SU-DHL-6 (cell line): ENCODE results near the gene ANXA2.
"Not testable (repeated sequence)": the region's sequence is repeated elsewhere in the genome, so short reads cannot be mapped to it uniquely, and the experiment has no call there.

ENCODE experiments used
- H2AFZ ChIP-seq: fragments of 200-600 bp; sonication (generic); 2 replicates; pipeline ENCODE4 v1.6.1; 2014; ENCODE audit warnings: low read depth, mild to moderate bottlenecking, moderate library complexity, mixed read lengths, antibody characterized with exemption, low read length; ENCODE audit not compliant: severe bottlenecking
- H3F3A ChIP-seq: fragments of 200-600 bp; shearing (Covaris generic); 2 replicates; pipeline ENCODE4 v1.6.0; 2016; ENCODE audit warnings: antibody characterized with exemption, mild to moderate bottlenecking; ENCODE audit not compliant: insufficient read depth
- H3K27ac ChIP-seq: fragments of 200-600 bp; sonication (generic); 2 replicates; pipeline ENCODE4 v1.5.1; 2016; ENCODE audit warnings: low read depth, mild to moderate bottlenecking, low read length, moderate library complexity, mixed read lengths
- H3K27me3 ChIP-seq: fragments of 200-600 bp; sonication (generic), shearing (Covaris generic); 2 replicates; pipeline ENCODE4 v1.6.0; 2014; ENCODE audit warnings: mild to moderate bottlenecking, low read length
- H3K36me3 ChIP-seq: fragments of 200-600 bp; sonication (generic); 2 replicates; pipeline ENCODE4 v1.6.1; 2014; ENCODE audit warnings: mild to moderate bottlenecking, low read length, mixed read lengths
- H3K4me2 ChIP-seq: fragments of 300-600, 200-600 bp; shearing (Covaris generic), sonication (generic); 2 replicates; pipeline ENCODE4 v1.6.0; 2014; ENCODE audit warnings: low read length, low read depth, mild to moderate bottlenecking; ENCODE audit not compliant: poor library complexity, severe bottlenecking
- H3K4me3 ChIP-seq: fragments of 200-600 bp; sonication (generic); 2 replicates; pipeline ENCODE4 v1.5.1; 2014; ENCODE audit warnings: antibody characterized with exemption, low read length, mild to moderate bottlenecking, mixed read lengths; ENCODE audit not compliant: insufficient read depth, poor library complexity, severe bottlenecking
- H3K79me2 ChIP-seq: fragments of 200-600 bp; sonication (generic); 2 replicates; pipeline ENCODE4 v1.6.1; 2014; ENCODE audit warnings: mild to moderate bottlenecking, low read length, moderate library complexity; ENCODE audit not compliant: insufficient read depth
- H3K9ac ChIP-seq: fragments of 200-600 bp; sonication (generic); 2 replicates; pipeline ENCODE4 v1.7.0; 2014; ENCODE audit warnings: mild to moderate bottlenecking, low read length
- H3K9me2 ChIP-seq: fragments of 200-600 bp; sonication (generic); replicated peaks from 2 replicates; pipeline ENCODE4 v1.6.1; 2014; ENCODE audit warnings: low read length; ENCODE audit not compliant: insufficient read depth
- H3K9me3 ChIP-seq: fragments of 200-600 bp; sonication (generic); 2 replicates; pipeline ENCODE4 v1.6.1; 2014; ENCODE audit warnings: low read length, mixed read lengths; ENCODE audit not compliant: insufficient read depth
- H4K20me1 ChIP-seq: fragments of 200-600 bp; sonication (generic); 2 replicates; pipeline ENCODE4 v1.6.1; 2014; ENCODE audit warnings: low read depth, mild to moderate bottlenecking, antibody characterized with exemption, low read length, moderate library complexity, mixed read lengths
- CTCF ChIP-seq: fragments of 200-600 bp; sonication (generic); IDR thresholded peaks from one replicate; pipeline ENCODE4 v1.5.1; 2017; ENCODE audit warnings: antibody characterized with exemption, mild to moderate bottlenecking, low read length, moderate library complexity; ENCODE audit not compliant: insufficient read depth, poor library complexity, severe bottlenecking
- EZH2phosphoT487 ChIP-seq: fragments of 200-600 bp; sonication (generic), shearing (Covaris generic); conservative IDR thresholded peaks from 2 replicates; pipeline ENCODE4 v1.6.1; 2018; ENCODE audit warnings: mild to moderate bottlenecking, antibody characterized with exemption, low read length, moderate library complexity, mixed read lengths

The ANXA2 gene

DNA sequence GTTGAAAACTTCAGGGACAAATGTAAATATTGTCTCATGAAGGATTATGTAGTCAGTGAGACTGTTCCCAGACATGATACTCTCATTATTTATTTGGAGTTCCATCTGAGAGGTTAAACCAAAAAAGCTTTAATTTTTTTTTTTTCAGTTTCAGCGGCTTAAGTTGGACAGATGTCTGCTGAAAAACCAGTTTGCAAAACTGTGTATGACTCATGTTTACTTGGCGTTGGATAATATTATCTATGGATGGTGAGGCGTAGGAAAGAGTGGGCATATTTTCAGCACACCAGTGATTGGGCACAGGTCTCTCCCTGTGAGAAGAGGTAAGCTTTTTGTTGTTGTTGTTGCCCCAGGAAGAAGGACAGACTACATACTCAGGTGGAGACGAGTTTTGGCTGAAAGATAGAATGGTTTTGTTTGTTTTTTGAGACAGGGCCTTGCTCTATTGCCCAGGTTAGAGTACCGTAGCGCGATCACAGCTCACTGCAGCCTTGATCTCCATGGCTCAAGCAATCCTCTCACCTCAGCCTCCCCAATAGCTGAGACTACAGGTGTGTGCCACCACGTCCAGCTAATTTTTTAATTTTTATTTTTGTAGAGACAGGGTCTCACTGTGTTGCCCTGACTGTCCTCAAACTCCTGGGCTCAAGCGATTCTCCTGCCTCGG, 16.4 kb upstream of the ANXA2 start:
- no peak overlapping the region for H2AFZ ChIP-seq
- H3K9me2 ChIP-seq, result no peaks in the 10 kb centered on the region
- H3K9me3 ChIP-seq, result no peaks in the 10 kb centered on the region
- H3K4me3 ChIP-seq, result no peak overlapping the region
- no peak overlapping the region for H3K9ac ChIP-seq
- no peak for TF ChIP-seq CTCF
- no peak for TF ChIP-seq EZH2phosphoT487
- H4K20me1 ChIP-seq, result no peaks in the 10 kb centered on the region
- no peaks in the 10 kb centered on the region for H3K36me3 ChIP-seq
- H3K4me2 ChIP-seq, result no peak overlapping the region
- H3K27me3 ChIP-seq, result no peaks in the 10 kb centered on the region
- no peaks in the 10 kb centered on the region for H3F3A ChIP-seq
- H3K27ac ChIP-seq, result no peak overlapping the region
- H3K79me2 ChIP-seq, result no peaks in the 10 kb centered on the region

DNA sequence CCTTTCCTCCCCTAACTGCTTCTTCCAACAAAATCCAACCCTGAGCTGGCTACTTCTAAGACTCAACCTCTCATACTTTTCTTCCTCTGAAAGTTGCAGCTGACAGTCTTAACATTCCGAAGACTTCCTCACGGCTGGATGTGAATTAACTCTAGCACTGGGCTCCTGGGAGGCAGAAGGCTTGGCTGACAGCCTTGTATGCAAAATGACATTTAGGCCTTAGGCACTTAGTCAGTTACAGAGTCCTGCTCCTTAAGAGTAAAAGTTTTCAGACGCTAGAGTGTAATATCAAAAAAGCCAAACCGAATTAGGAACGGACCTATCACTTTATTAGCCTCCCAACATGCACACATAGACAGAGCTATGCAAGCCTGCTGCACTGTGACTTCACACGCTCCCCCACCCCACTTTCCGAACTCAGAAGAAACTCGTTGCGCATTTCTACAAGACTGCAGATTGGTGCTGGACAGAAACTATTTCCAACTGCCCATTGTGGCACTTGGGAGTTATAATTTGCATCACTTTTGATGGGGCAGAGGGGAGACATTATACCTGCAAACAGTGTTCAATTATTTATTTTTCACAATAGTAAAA, 15.5 kb upstream of the ANXA2 start:
- H2AFZ ChIP-seq, result no peak overlapping the region
- no peaks in the 10 kb centered on the region for H3K9me3 ChIP-seq
- H3K9ac ChIP-seq, result no peak overlapping the region
- H3K27me3 ChIP-seq, result no peaks in the 10 kb centered on the region
- no peak for TF ChIP-seq EZH2phosphoT487
- TF ChIP-seq CTCF, result no peak
- H3K4me2 ChIP-seq, result no peak overlapping the region
- H4K20me1 ChIP-seq, result no peaks in the 10 kb centered on the region
- H3K9me2 ChIP-seq, result no peaks in the 10 kb centered on the region
- no peak overlapping the region for H3K4me3 ChIP-seq
- no peaks in the 10 kb centered on the region for H3K79me2 ChIP-seq
- no peaks in the 10 kb centered on the region for H3F3A ChIP-seq
- no peak overlapping the region for H3K27ac ChIP-seq
- H3K36me3 ChIP-seq, result no peaks in the 10 kb centered on the region

DNA sequence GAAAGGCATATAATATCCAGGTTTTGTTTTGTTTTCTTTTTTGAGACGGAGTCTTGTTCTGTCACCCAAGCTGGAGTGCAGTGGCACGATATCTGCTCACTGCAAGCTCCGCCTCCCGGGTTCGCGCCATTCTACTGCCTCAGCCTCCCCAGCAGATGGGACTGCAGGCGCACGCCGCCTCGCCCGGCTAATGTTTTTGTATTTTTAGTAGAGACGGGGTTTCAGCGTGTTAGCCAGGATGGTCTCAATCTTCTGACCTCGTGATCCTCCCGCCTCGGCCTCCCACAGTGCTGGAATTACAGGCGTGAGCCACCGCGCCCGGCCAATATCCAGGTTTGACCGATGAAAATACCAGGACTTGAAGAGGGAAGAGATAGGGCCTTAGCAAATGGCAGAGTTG, 15.0 kb upstream of the ANXA2 start:
- H3K27ac ChIP-seq, H3K9ac ChIP-seq, H4K20me1 ChIP-seq, H3K27me3 ChIP-seq, H3F3A ChIP-seq, H3K4me2 ChIP-seq, H3K4me3 ChIP-seq, H3K9me2 ChIP-seq, H3K9me3 ChIP-seq, H2AFZ ChIP-seq, H3K79me2 ChIP-seq, H3K36me3 ChIP-seq: not testable (repeated sequence)

DNA sequence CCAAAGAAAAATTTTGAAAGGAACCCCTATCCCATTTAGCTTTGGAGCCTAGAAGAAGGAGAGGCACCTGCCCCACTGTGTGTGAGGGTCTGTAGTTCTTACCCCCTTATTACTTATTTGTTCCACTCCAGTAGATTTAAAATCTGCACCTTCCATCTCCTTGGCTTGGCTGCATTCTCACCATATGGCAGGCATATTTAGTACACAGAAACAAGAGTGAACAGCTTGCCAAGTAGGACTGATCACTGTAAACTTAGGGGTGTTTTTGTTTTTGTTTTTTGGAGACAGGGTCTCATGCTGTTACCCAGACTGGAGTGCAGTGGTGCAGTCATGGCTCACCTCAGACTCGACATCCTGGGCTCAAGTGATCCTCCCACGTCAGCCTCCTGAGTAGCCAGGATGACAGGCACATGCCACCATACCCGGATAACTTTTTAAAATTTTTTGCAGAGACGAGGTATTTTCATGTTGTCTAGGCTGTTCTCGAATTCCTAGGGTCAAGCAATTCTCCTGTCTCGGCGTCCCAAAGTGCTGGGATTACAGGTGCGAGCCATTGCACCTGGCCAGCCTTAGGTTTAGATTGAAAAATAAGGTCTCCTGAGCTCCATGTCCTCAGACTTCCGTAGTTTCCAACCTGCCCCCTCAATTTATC, 14.1 kb upstream of the ANXA2 start:
- H3K27me3 ChIP-seq, result no peaks in the 10 kb centered on the region
- H3K36me3 ChIP-seq, result no peaks in the 10 kb centered on the region
- no peaks in the 10 kb centered on the region for H3K9me3 ChIP-seq
- H3K4me3 ChIP-seq, result no peak overlapping the region
- H4K20me1 ChIP-seq, result no peaks in the 10 kb centered on the region
- H3K9me2 ChIP-seq, result no peaks in the 10 kb centered on the region
- no peak overlapping the region for H3K9ac ChIP-seq
- H3K79me2 ChIP-seq, result no peaks in the 10 kb centered on the region
- no peak overlapping the region for H3K27ac ChIP-seq
- TF ChIP-seq CTCF (no peak), EZH2phosphoT487 (no peak)
- H2AFZ ChIP-seq, result no peak overlapping the region
- H3K4me2 ChIP-seq, result no peak overlapping the region
- H3F3A ChIP-seq, result no peaks in the 10 kb centered on the region

DNA sequence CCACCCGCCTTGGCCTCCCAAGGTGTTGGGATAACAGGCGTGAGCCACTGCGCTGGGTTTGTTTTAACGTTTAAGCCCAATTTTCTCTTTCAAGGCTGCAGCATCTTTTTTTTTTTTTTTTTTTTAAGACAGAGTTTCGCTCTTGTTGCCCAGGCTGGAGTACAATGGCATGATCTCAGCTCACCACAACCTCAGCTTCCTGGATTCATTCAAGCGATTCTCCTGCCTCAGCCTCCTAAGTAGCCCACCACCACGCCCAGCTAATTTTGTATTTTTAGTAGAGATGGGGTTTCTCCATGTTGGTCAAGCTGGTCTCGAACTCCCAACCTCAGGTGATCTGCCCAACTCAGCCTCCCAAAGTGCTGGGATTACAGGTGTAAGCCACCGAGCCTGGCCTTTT, 12.6 kb upstream of the ANXA2 start:
- not testable (repeated sequence) for H2AFZ ChIP-seq, H3K9me3 ChIP-seq, H3K9me2 ChIP-seq, H3K79me2 ChIP-seq, H3F3A ChIP-seq, H3K27me3 ChIP-seq, H3K36me3 ChIP-seq, H4K20me1 ChIP-seq, H3K4me2 ChIP-seq, H3K27ac ChIP-seq, H3K4me3 ChIP-seq, H3K9ac ChIP-seq
